Endothelial cell of umbilical vein (primary cell): ENCODE results near the gene SERPINA9. TPM values are rescaled to one million over a fixed set of nuclear protein-coding genes. Genes with fewer than 3 reads are reported as not detected.

Experiments
- BruUV-seq: library from RNA; stranded (reverse); fragments of 400-500 nt; replicated peaks from 2 replicates; lab custom pipeline; 2021; lab: Mats Ljungman, UMichigan
- CTCF ChIA-PET: fragments of 300-600, 350-600 bp; sonication (Branson Sonifier 250); formaldehyde crosslinking; loops from one replicate; lab custom pipeline; 2021; ENCODE audit warnings: antibody characterized with exemption, inconsistent platforms; lab: Charles Lee
- POLR2A ChIA-PET: fragments of 300-600, 350-600 bp; sonication (Branson Sonifier 250); formaldehyde crosslinking; loops from one replicate; lab custom pipeline; 2021; ENCODE audit warnings: antibody characterized with exemption, inconsistent platforms; lab: Charles Lee
- DNase-seq: peaks from one replicate; pipeline ENCODE4 v3.0.0-alpha.2; 2011; ENCODE audit warnings: low read depth, low spot score
- FAIRE-seq: peaks from 2 replicates; lab custom pipeline; 2011; peaks lifted over from hg19 to GRCh38; lab: Jason Lieb, UNC
- H2AFZ ChIP-seq: 2 replicates; pipeline ENCODE4 v1.6.0; 2012; ENCODE audit warnings: low read depth, low read length, control low read depth, inconsistent platforms
- H3K27ac ChIP-seq: 2 replicates; pipeline ENCODE4 v1.5.1; 2011; ENCODE audit warnings: low read depth, mild to moderate bottlenecking, control low read depth, low read length, moderate library complexity; ENCODE audit not compliant: insufficient read depth
- H3K27me3 ChIP-seq, 2 experiments: 2 replicates each; pipeline versions ENCODE4 v1.6.0 to v1.6.1; 2011; ENCODE audit warnings: low read length in 2 of 2, mixed read lengths in 1 of 2; ENCODE audit not compliant: control insufficient read depth in 2 of 2, insufficient read depth in 2 of 2
- H3K36me3 ChIP-seq, 2 experiments: 2 replicates in 1 of 2; 3 replicates in 1 of 2; pipeline ENCODE4 v1.5.1; 2011; ENCODE audit warnings: low read length in 2 of 2, mild to moderate bottlenecking in 1 of 2, moderate library complexity in 1 of 2; ENCODE audit not compliant: control insufficient read depth in 2 of 2, insufficient read depth in 2 of 2; ENCODE audit errors: extremely low read depth in 1 of 2
- H3K4me1 ChIP-seq: 3 replicates; pipeline ENCODE4 v1.5.1; 2011; ENCODE audit warnings: mild to moderate bottlenecking, low read length; ENCODE audit not compliant: control insufficient read depth, insufficient read depth; ENCODE audit errors: extremely low read depth
- H3K4me2 ChIP-seq: 2 replicates; pipeline ENCODE4 v1.6.1; 2011; ENCODE audit warnings: low read length, control low read depth, mixed read lengths; ENCODE audit not compliant: insufficient read depth
- H3K4me3 ChIP-seq, 3 experiments: fragments of 200-600 bp in 1 of 3; sonication (generic), shearing (Covaris generic) in 1 of 3; replicated peaks in 1 of 3; 2 replicates each; pipeline ENCODE4 v1.5.1; 2011 to 2016; ENCODE audit warnings: control low read depth in 3 of 3, low read length in 3 of 3, mild to moderate bottlenecking in 2 of 3, inconsistent platforms in 1 of 3, low read depth in 1 of 3, moderate library complexity in 1 of 3; ENCODE audit not compliant: insufficient read depth in 1 of 3
- H3K79me2 ChIP-seq: 2 replicates; pipeline ENCODE4 v1.6.0; 2012; ENCODE audit warnings: low read length, inconsistent platforms; ENCODE audit not compliant: control insufficient read depth, insufficient read depth
- H3K9ac ChIP-seq: replicated peaks from 2 replicates; pipeline ENCODE3; 2011; ENCODE audit warnings: low read length, control low read depth; ENCODE audit not compliant: insufficient read depth; ENCODE audit errors: extremely low read depth
- H3K9me1 ChIP-seq: replicated peaks from 3 replicates; pipeline ENCODE4 v1.6.0; 2011; ENCODE audit warnings: mild to moderate bottlenecking, low read length; ENCODE audit not compliant: control insufficient read depth, insufficient read depth; ENCODE audit errors: extremely low read depth
- H3K9me3 ChIP-seq: replicated peaks from 2 replicates; pipeline ENCODE4 v1.5.1; 2012; ENCODE audit warnings: low read length, inconsistent platforms; ENCODE audit not compliant: control insufficient read depth, insufficient read depth
- H4K20me1 ChIP-seq: replicated peaks from 2 replicates; pipeline ENCODE3; 2011; ENCODE audit warnings: mild to moderate bottlenecking, low read length; ENCODE audit not compliant: control insufficient read depth, insufficient read depth; ENCODE audit errors: extremely low read depth
- EZH2 ChIP-seq: IDR thresholded peaks from 2 replicates; pipeline ENCODE4 v1.6.1; 2012; ENCODE audit warnings: borderline replicate concordance, low read depth, mild to moderate bottlenecking, moderate library complexity, low read length, inconsistent platforms; ENCODE audit not compliant: severe bottlenecking
- FOS ChIP-seq: IDR thresholded peaks from 2 replicates; pipeline ENCODE4 v1.6.1; 2011; ENCODE audit warnings: mild to moderate bottlenecking, low read length, moderate library complexity, borderline replicate concordance; ENCODE audit not compliant: insufficient read depth
- GATA2 ChIP-seq: IDR thresholded peaks from 2 replicates; pipeline ENCODE4 v1.7.0; 2011; ENCODE audit warnings: low read depth, mild to moderate bottlenecking, moderate library complexity, mixed read lengths, low read length; ENCODE audit not compliant: insufficient read length, insufficient read depth
- JUN ChIP-seq: IDR thresholded peaks from 2 replicates; pipeline ENCODE4 v1.6.1; 2011; ENCODE audit warnings: borderline replicate concordance, low read depth; ENCODE audit not compliant: insufficient read length, insufficient read depth
- MAX ChIP-seq: IDR thresholded peaks from 2 replicates; pipeline ENCODE4 v1.6.1; 2011; ENCODE audit not compliant: insufficient read depth, insufficient read length
- MYC ChIP-seq: IDR thresholded peaks from one replicate; pipeline ENCODE4 v1.6.1; 2011; ENCODE audit warnings: mild to moderate bottlenecking, low read depth, low read length
- POLR2A ChIP-seq: IDR thresholded peaks from 2 replicates; pipeline ENCODE4 v1.6.1; 2012; ENCODE audit warnings: low read depth, mild to moderate bottlenecking, control low read depth, low read length
- POLR2AphosphoS5 ChIP-seq: IDR thresholded peaks from 2 replicates; pipeline ENCODE4 v1.6.1; 2012; ENCODE audit warnings: low read depth, mild to moderate bottlenecking, control low read depth, low read length, moderate library complexity; ENCODE audit not compliant: insufficient read depth
- dilution Hi-C: fragments of 300-500 bp; cut with MboI; formaldehyde crosslinking; loops from one replicate; pipeline ENCODE4 v1.15.0; 2019; ENCODE audit warnings: low sequenced_read_pairs; ENCODE audit not compliant: extremely low pct_ligation_motif_present
- intact Hi-C: fragments of 100-400 bp; cut with micrococcal nuclease; formaldehyde crosslinking; loops from one replicate; pipeline ENCODE4 v1.10.0; 2022
- polyA plus RNA-seq, 4 experiments: library from polyadenylated mRNA; depleted of rRNA in 3 of 4; stranded (reverse) in 3 of 4; unstranded in 1 of 4; fragments of >200 nt; gene quantifications; 2 replicates each; pipeline versions ENCODE4 v1.2.1 to v1.2.3, GENCODE V29; 2011 to 2012; ENCODE audit warnings: missing spikeins in 1 of 4
- total RNA-seq: library from RNA; stranded (reverse); gene quantifications from 2 replicates; pipeline ENCODE4 v1.2.3, GENCODE V29; 2021
- TF ChIP-seq, protein P1 (sequence below), 2 donors: IDR thresholded peaks; 1 replicate in 1 of 2; 2 replicates in 1 of 2; pipeline ENCODE4 v1.5.1; 2011; ENCODE audit warnings: low read length in 2 of 2, mild to moderate bottlenecking in 2 of 2, moderate library complexity in 2 of 2, control low read depth in 1 of 2, inconsistent platforms in 1 of 2, low read depth in 1 of 2; ENCODE audit not compliant: insufficient read depth in 1 of 2; ENCODE audit errors: extremely low read depth in 1 of 2

SERPINA9 gene
- total and polyA plus RNA-seq, 2 donors (not counting 3 experiments of a cell fraction or from before 2014, with no cell fraction given) = not detected

- no peak for FAIRE-seq
- Histone ChIP-seq H3K27ac (no peak overlapping the region), H3K27me3 (no peaks in the 10 kb centered on the region), H3K4me3 (no peak overlapping the region), H3K9me1 (no peaks in the 10 kb centered on the region), H3K4me1 (no peaks in the 10 kb centered on the region), H3K9me3 (peaks cover 2% of the 10 kb centered on the region), H3K4me2 (no peak overlapping the region), H4K20me1 (no peaks in the 10 kb centered on the region), H3K79me2 (no peaks in the 10 kb centered on the region), H3K9ac (no peak overlapping the region), H3K36me3 (no peaks in the 10 kb centered on the region), H2AFZ (no peak overlapping the region)
- dilution Hi-C loops = no loop called here
- TF ChIP-seq EZH2 (no peak), FOS (no peak), MYC (no peak), JUN (no peak), MAX (no peak), GATA2 (no peak), POLR2A (no peak), POLR2AphosphoS5 (no peak)
- TF ChIP-seq, protein P1, sequence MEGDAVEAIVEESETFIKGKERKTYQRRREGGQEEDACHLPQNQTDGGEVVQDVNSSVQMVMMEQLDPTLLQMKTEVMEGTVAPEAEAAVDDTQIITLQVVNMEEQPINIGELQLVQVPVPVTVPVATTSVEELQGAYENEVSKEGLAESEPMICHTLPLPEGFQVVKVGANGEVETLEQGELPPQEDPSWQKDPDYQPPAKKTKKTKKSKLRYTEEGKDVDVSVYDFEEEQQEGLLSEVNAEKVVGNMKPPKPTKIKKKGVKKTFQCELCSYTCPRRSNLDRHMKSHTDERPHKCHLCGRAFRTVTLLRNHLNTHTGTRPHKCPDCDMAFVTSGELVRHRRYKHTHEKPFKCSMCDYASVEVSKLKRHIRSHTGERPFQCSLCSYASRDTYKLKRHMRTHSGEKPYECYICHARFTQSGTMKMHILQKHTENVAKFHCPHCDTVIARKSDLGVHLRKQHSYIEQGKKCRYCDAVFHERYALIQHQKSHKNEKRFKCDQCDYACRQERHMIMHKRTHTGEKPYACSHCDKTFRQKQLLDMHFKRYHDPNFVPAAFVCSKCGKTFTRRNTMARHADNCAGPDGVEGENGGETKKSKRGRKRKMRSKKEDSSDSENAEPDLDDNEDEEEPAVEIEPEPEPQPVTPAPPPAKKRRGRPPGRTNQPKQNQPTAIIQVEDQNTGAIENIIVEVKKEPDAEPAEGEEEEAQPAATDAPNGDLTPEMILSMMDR (IDR thresholded peaks at IDR 0.05; ENCODE audit: extremely low read depth in 1 of 2, insufficient read depth in 1 of 2, low read depth in 1 of 2, low read length in 2 of 2) = no peak
- ChIA-PET POLR2A (no interaction called here), CTCF (no interaction called here)
- no TSS peak for BruUV-seq
- intact Hi-C loops = no loop called here
- no peak for DNase-seq
These were observed 13.0 kb downstream of the SERPINA9 start for GRCh38 chr14:94462763-94463572.
